Subcutaneous adipose tissue (tissue), 4 donors: ENCODE measurements around the gene STRN. TPM values are rescaled to one million over a fixed set of nuclear protein-coding genes. Genes with fewer than 3 reads are reported as not detected.

Experiments used
- CTCF ChIP-seq: fragments of 450-650 bp; IDR thresholded peaks from one replicate; pipeline ENCODE4 v1.5.1; 2016; ENCODE audit warnings: low read depth, mild to moderate bottlenecking, control low read depth, antibody characterized with exemption, moderate library complexity
- total RNA-seq, 4 donors: library from RNA; depleted of rRNA; stranded (reverse); fragments of >200 nt; gene quantifications; one replicate each; pipeline ENCODE4 v1.1.0, GENCODE V29; 2016

STRN gene
- total RNA-seq, 4 donors from 2014 or later = 21.3 to 34.9 (median 27.9) TPM

- TF ChIP-seq CTCF = no peak
Observed at GRCh38 chr2:36812196-36812595, 154.1 kb downstream of the STRN start.

- TF ChIP-seq CTCF = no peak
Observed at GRCh38 chr2:36811071-36811470, 155.3 kb downstream of the STRN start.

- no peak for TF ChIP-seq CTCF
Observed at GRCh38 chr2:36809069-36809445, 157.3 kb downstream of the STRN start.

GRCh38 chr2:36808386-36809068 is 157.8 kb downstream of the STRN start:
- TF ChIP-seq CTCF = no peak

GRCh38 chr2:36807223-36807886 is 159.0 kb downstream of the STRN start:
- TF ChIP-seq CTCF = no peak

GRCh38 chr2:36805635-36806224 is 160.6 kb downstream of the STRN start:
- TF ChIP-seq CTCF = no peak

- TF ChIP-seq CTCF = no peak
Observed at GRCh38 chr2:36802952-36803351, 163.4 kb downstream of the STRN start.
